ENCODE data around the gene MAST4.

Gene MAST4

DNA sequence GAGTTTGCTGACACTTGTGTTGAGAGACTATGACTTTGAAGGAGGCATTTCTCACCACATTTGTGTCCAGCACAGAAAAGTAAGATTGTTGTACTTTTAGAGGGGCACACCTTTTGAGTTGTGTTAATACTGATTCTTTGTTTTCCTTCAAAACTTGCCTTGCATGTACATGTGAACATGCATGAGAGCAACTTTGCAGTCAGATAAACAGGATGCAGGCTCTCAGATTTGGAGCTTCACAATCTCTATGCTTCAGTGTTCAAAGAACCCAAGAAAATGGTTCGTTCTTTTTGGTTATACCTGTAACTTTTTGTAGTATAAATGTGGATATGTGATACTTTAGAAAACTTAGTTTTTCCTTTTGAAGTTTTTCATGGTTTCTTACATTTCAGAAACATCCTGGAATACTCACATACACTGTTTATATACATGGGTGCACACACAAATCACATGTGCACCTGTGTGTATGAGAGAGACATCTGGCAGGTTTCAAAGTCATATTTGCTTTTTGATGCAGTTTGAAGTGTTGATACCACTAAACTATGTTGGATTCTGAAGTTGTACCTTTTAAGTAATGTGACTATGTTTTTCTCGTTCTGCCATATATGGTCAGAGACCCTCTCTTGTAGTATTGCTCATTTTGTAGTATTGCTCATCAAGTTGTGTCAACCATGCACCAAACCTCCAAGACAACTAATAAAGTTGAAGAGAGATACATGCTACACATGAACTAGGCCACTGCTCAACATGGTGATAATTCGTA, 409.7 kb downstream of the MAST4 start:
- H3K27ac ChIP-seq (replicated peaks) = no peak overlapping the region
- no peak for TF ChIP-seq POLR2AphosphoS5 (IDR thresholded peaks at IDR 0.05; ENCODE audit: low read depth)
- TF ChIP-seq, protein P1, sequence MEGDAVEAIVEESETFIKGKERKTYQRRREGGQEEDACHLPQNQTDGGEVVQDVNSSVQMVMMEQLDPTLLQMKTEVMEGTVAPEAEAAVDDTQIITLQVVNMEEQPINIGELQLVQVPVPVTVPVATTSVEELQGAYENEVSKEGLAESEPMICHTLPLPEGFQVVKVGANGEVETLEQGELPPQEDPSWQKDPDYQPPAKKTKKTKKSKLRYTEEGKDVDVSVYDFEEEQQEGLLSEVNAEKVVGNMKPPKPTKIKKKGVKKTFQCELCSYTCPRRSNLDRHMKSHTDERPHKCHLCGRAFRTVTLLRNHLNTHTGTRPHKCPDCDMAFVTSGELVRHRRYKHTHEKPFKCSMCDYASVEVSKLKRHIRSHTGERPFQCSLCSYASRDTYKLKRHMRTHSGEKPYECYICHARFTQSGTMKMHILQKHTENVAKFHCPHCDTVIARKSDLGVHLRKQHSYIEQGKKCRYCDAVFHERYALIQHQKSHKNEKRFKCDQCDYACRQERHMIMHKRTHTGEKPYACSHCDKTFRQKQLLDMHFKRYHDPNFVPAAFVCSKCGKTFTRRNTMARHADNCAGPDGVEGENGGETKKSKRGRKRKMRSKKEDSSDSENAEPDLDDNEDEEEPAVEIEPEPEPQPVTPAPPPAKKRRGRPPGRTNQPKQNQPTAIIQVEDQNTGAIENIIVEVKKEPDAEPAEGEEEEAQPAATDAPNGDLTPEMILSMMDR (IDR thresholded peaks at IDR 0.05; ENCODE audit: insufficient read depth, low read length) = no peak
- TF ChIP-seq, protein P2, sequence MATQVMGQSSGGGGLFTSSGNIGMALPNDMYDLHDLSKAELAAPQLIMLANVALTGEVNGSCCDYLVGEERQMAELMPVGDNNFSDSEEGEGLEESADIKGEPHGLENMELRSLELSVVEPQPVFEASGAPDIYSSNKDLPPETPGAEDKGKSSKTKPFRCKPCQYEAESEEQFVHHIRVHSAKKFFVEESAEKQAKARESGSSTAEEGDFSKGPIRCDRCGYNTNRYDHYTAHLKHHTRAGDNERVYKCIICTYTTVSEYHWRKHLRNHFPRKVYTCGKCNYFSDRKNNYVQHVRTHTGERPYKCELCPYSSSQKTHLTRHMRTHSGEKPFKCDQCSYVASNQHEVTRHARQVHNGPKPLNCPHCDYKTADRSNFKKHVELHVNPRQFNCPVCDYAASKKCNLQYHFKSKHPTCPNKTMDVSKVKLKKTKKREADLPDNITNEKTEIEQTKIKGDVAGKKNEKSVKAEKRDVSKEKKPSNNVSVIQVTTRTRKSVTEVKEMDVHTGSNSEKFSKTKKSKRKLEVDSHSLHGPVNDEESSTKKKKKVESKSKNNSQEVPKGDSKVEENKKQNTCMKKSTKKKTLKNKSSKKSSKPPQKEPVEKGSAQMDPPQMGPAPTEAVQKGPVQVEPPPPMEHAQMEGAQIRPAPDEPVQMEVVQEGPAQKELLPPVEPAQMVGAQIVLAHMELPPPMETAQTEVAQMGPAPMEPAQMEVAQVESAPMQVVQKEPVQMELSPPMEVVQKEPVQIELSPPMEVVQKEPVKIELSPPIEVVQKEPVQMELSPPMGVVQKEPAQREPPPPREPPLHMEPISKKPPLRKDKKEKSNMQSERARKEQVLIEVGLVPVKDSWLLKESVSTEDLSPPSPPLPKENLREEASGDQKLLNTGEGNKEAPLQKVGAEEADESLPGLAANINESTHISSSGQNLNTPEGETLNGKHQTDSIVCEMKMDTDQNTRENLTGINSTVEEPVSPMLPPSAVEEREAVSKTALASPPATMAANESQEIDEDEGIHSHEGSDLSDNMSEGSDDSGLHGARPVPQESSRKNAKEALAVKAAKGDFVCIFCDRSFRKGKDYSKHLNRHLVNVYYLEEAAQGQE (IDR thresholded peaks at IDR 0.05; ENCODE audit: insufficient replicate concordance, low read depth) = no peak
- TF ChIP-seq SPI1 (IDR thresholded peaks at IDR 0.05; ENCODE audit: borderline replicate concordance, low read depth) = no peak
- TF ChIP-seq GABPA (IDR thresholded peaks at IDR 0.05; ENCODE audit: low read depth) = no peak
- H3K27me3 ChIP-seq (ENCODE audit: insufficient read depth, poor library complexity, severe bottlenecking) = peaks cover 2% of the 10 kb centered on the region
- no peak for DNase-seq (ENCODE audit: low read depth in 1 of 2, low spot score in 1 of 2)
- no peak overlapping the region for H3K4me3 ChIP-seq (replicated peaks; ENCODE audit: insufficient read depth, low read length)

DNA sequence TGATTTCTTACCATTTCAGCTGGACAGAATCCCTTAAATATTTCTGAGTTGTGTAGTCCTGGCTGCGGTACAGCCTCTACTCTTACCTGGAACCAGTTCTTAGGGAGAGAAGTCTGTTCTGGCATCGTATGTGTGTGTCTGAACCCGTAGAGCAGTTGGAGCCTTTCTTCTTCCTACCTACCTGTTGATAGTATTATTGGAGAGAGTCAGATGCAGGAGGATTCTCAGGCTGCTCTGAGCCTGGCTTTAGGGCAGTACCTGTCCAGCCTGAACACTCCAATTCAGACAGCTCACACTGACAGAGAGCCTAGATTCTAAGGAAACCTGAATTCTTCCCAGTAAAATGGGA, 410.3 kb downstream of the MAST4 start:
- no peak overlapping the region for H3K4me3 ChIP-seq (replicated peaks; ENCODE audit: insufficient read depth, low read length)
- peaks cover 2% of the 10 kb centered on the region for H3K27me3 ChIP-seq (ENCODE audit: insufficient read depth, poor library complexity, severe bottlenecking)
- no peak for TF ChIP-seq SPI1 (IDR thresholded peaks at IDR 0.05; ENCODE audit: borderline replicate concordance, low read depth)
- TF ChIP-seq GABPA (IDR thresholded peaks at IDR 0.05; ENCODE audit: low read depth) = no peak
- TF ChIP-seq POLR2AphosphoS5 (IDR thresholded peaks at IDR 0.05; ENCODE audit: low read depth) = no peak
- TF ChIP-seq, protein P1 (IDR thresholded peaks at IDR 0.05; ENCODE audit: insufficient read depth, low read length) = no peak
- TF ChIP-seq, protein P2 (IDR thresholded peaks at IDR 0.05; ENCODE audit: insufficient replicate concordance, low read depth) = no peak
- no peak for DNase-seq (ENCODE audit: low read depth in 1 of 2, low spot score in 1 of 2)
- no peak overlapping the region for H3K27ac ChIP-seq (replicated peaks)

DNA sequence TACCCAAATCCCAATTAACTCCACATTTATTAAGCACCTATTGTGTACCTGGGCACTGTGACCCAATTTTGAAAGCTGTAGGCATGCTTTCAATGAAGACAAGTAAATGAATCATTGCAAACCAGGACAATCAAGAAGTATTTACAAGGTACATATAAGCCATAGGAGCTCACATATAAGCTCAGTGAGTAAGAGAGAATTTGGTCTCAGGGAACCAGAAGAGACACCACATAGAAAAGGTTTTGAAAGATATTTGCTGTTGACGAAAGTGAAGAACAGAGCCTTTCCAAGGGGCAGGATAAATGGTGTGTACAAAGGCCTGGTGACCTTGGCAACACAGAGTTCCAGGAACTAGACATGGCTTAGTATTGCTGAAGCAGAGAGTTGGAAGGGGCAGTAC, 412.8 kb downstream of the MAST4 start:
- DNase-seq (ENCODE audit: low read depth in 1 of 2, low spot score in 1 of 2) = no peak
- no peak overlapping the region for H3K27ac ChIP-seq (replicated peaks)
- TF ChIP-seq, protein P1 (IDR thresholded peaks at IDR 0.05; ENCODE audit: insufficient read depth, low read length) = no peak
- no peak for TF ChIP-seq SPI1 (IDR thresholded peaks at IDR 0.05; ENCODE audit: borderline replicate concordance, low read depth)
- TF ChIP-seq, protein P2 (IDR thresholded peaks at IDR 0.05; ENCODE audit: insufficient replicate concordance, low read depth) = no peak
- no peak for TF ChIP-seq POLR2AphosphoS5 (IDR thresholded peaks at IDR 0.05; ENCODE audit: low read depth)
- TF ChIP-seq GABPA (IDR thresholded peaks at IDR 0.05; ENCODE audit: low read depth) = no peak
- no peak overlapping the region for H3K4me3 ChIP-seq (replicated peaks; ENCODE audit: insufficient read depth, low read length)
- H3K27me3 ChIP-seq (ENCODE audit: insufficient read depth, poor library complexity, severe bottlenecking) = no peaks in the 10 kb centered on the region
